ENCODE measurements around the gene REC8.

The REC8 gene

DNA sequence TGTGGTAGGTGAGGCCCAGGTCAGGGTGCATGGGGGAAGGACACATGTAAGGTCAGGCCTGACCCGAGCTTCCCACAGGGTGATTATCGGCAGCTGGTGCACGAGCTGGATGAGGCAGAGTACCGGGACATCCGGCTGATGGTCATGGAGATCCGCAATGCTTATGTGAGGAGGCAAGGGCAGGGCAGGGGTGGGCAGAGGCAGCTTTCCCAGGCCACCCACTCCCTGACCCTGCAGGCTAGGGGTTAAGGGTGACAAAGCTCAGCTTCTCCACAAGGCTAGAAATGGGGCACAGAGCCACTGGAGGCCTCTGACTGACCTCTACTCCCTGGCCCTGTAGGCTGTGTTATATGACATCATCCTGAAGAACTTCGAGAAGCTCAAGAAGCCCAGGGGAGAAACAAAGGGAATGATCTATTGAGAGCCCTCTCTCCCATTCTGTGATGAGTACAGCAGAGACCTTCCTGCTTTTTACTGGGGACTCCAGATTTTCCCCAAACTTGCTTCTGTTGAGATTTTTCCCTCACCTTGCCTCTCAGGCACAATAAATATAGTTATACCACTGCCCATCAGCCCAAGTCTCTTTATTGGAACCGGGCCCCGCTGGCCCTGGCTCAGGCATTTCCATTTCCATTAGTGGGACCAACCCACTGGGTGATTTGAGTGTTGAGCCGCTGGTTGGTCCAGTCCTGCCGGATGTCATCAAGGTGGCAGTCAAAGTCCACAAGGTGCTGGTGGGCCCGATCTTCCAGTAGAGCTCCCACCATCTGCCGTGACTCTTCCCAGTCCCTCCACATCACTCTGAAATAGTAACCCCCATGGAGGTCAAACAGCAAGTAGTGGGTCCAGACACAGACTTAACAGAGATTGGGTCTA, 33.2 kb upstream of the REC8 start:
- no peak for DNase-seq

- DNase-seq: no peak
Measured at GRCh38 chr14:24139272-24139934, 32.5 kb upstream of the REC8 start.

GRCh38 chr14:24141097-24141880, 30.6 kb upstream of the REC8 start, which contains the start of gene EMC9:
Gene EMC9 (minus strand): TSS chr14:24141591. CDS start chr14:24141304, 287 bp downstream.
- peak; percentile 100 for DNase-seq

DNA sequence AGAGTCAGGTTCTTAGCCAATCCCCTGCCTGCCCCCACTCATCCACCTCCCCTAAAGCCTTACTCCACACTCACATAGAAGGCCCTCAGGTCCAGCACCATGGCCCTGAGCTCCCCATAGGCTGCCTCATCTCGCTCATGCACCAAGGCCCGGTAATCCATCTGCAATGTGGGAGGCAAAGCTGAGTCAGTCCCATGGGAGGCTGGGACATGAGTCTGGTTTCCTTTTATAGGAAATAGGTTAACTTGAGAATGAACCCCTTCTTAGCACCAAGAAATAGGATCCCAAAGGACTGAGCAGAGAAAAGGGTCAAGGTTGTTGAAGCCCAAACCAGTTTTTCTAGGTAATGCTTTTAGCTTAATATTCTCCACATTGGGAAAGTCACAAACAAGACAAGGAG, 28.4 kb upstream of the REC8 start:
- no peak for DNase-seq

GRCh38 chr14:24144451-24144850, 27.4 kb upstream of the REC8 start:
- DNase-seq: no peak

- DNase-seq: no peak
Measured at GRCh38 chr14:24145219-24145618, 26.7 kb upstream of the REC8 start.

DNA sequence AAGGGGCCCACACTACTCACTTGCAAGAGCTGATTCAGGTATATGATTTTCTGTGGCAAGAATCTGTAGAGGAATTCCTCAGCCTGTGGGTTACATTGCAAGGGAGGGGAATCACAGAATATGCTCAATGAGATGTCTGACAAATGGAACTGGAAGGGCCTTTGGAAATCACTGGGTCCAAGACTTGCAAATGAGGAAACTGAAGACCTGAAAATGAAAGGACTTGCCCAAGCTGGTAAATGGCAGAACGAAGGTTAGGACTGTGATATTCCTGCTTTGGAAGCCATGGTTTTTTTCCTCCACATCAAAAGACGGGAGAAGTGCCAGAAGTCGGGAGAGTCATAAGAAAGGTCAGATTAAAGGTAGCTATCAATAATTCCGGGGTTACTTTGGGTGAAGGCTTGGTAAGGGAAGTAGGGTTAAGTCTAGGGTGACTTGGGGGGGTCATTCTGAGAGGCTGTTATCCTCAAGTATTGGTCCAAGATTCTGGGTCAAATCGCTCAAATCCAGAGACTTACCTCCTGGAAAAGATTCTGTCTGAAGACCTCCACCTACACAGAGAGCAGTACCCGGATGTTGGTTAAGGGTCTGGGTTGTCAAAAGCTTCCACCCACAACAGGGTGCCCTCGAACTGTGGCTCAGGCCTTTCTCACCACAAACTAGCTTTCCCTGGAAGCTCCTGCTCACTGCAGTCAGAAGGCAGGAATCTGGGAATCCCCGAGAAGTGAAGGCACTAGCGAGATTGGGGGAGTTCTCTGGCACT, 26.0 kb upstream of the REC8 start:
- DNase-seq: no peak

- DNase-seq: peak; percentile 77
Measured at GRCh38 chr14:24146453-24146977, 25.4 kb upstream of the REC8 start, which contains the start of gene PSME2. Gene PSME2 (minus strand): TSS chr14:24146610. CDS start chr14:24146581, 29 bp downstream.

DNA sequence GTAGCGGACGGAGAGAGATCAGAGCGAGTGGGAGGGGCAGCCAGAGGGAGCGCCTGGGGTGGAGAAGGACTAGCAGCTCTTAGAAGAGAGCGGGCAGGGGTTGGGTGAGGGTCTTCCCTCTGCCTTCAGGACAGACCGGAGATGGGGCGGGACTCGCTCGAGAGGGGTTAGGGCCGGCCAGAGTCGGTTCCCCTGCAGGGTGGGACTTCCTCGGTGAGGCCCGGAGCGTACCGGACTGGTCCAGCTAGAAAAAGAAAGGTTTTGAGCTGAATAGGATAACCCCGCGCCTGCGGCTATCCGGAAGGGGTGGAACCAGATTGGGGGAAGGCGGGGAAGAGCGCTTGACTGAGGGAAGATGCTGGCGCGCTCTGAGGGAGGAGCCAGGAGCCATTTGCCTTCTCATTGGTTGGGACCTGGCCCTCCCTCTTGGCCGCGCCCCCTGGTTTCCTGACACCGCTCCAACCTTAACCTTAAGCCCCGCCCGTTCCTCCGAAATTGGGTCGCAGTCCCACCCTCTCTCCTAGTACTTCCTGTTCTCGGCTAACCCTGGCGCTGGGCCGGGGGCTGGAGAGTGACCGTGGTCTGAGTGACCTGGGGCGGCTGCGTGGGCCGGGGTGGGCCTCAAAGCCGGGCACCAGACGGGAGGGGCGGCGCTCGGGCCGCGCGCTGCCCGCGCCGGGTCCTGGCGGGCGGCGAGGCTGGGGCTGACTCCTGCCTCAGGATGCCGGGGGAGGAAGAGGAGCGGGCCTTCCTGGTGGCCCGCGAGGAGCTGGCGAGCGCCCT, 24.7 kb upstream of the REC8 start, which contains the start of gene RNF31:
Gene RNF31, plus strand, starts transcription at position 521 of the 783 bp plus-strand sequence. Its CDS starts 201 bp downstream, at position 722.
- peak; percentile 98 for DNase-seq

- no peak for DNase-seq
Measured at GRCh38 chr14:24147761-24148428, 24.0 kb upstream of the REC8 start.

GRCh38 chr14:24149302-24149969, 22.4 kb upstream of the REC8 start:
- no peak for DNase-seq

GRCh38 chr14:24150061-24150460, 21.8 kb upstream of the REC8 start:
- no peak for DNase-seq

GRCh38 chr14:24150567-24150966, 21.3 kb upstream of the REC8 start:
- DNase-seq: no peak

- no peak for DNase-seq
Measured at GRCh38 chr14:24150993-24151392, 20.9 kb upstream of the REC8 start.

- no peak for DNase-seq
Measured at GRCh38 chr14:24151404-24152080, 20.3 kb upstream of the REC8 start.

GRCh38 chr14:24155100-24155499, 16.8 kb upstream of the REC8 start:
- DNase-seq: no peak

- no peak for DNase-seq
Measured at GRCh38 chr14:24156840-24157239, 15.0 kb upstream of the REC8 start.

DNA sequence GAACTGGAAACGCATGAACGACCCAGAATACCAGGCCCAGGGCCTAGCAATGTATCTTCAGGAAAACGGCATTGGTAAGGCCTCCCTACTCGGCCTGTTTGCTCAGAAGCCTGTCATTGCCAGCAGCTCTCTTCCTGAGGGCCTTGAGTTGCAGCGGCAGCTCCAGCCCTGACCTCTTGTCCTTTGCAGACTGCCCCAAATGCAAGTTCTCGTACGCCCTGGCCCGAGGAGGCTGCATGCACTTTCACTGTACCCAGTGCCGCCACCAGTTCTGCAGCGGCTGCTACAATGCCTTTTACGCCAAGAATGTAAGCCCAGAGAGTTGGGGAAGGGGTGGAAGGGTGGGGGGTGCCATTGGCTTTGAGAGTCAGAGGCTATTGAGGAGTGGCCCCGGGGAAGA, 14.5 kb upstream of the REC8 start:
- DNase-seq: no peak

GRCh38 chr14:24159777-24160498, 11.9 kb upstream of the REC8 start:
- no peak for DNase-seq

Measured in activated gamma-delta T cell treated with Interleukin-2 at 50 U/mL for 16 hours (primary cell).